Neural cell (in vitro differentiated cells): ENCODE measurements around the gene RAB27B. TPM values are rescaled to one million over a fixed set of nuclear protein-coding genes. Genes with fewer than 3 reads are reported as not detected.

Source experiments
- H2AFZ ChIP-seq: fragments of 200-600, 300-800 bp; sonication (generic), shearing (Covaris generic); 2 replicates; pipeline ENCODE4 v1.6.0; 2014; ENCODE audit warnings: low read depth, mild to moderate bottlenecking, antibody characterized with exemption, low read length, moderate library complexity
- H3F3A ChIP-seq: fragments of 200-600 bp; shearing (Covaris generic); 2 replicates; pipeline ENCODE4 v1.6.1; 2016; ENCODE audit warnings: mild to moderate bottlenecking, moderate library complexity, mixed read lengths, antibody characterized with exemption, low read length; ENCODE audit not compliant: insufficient read depth, poor library complexity, severe bottlenecking
- H3K27ac ChIP-seq: fragments of 200-600, 300-800 bp; sonication (generic), shearing (Covaris generic); 2 replicates; pipeline ENCODE4 v1.5.1; 2014; ENCODE audit warnings: mild to moderate bottlenecking, low read length, moderate library complexity
- H3K27me3 ChIP-seq: fragments of 300-800, 200-600 bp; sonication (generic), shearing (Covaris generic); 2 replicates; pipeline ENCODE4 v1.6.0; 2014; ENCODE audit warnings: mild to moderate bottlenecking, low read depth, low read length, moderate library complexity; ENCODE audit not compliant: insufficient read depth
- H3K36me3 ChIP-seq: fragments of 300-800, 200-600 bp; sonication (generic), shearing (Covaris generic); 2 replicates; pipeline ENCODE4 v1.5.1; 2014; ENCODE audit warnings: mild to moderate bottlenecking, antibody characterized with exemption, low read length, moderate library complexity; ENCODE audit not compliant: insufficient read depth
- H3K4me2 ChIP-seq: fragments of 300-800, 200-600 bp; sonication (generic), shearing (Covaris generic); 2 replicates; pipeline ENCODE4 v1.6.0; 2014; ENCODE audit warnings: mild to moderate bottlenecking, low read length
- H3K4me3 ChIP-seq: fragments of 300-800, 200-600 bp; sonication (generic), shearing (Covaris generic); 2 replicates; pipeline ENCODE4 v1.5.1; 2014; ENCODE audit warnings: mild to moderate bottlenecking, low read length, moderate library complexity
- H3K79me2 ChIP-seq: fragments of 200-600 bp; shearing (Covaris generic); replicated peaks from 2 replicates; pipeline ENCODE4 v1.6.0; 2014; ENCODE audit warnings: mild to moderate bottlenecking, low read length, moderate library complexity; ENCODE audit not compliant: insufficient read depth
- H3K9ac ChIP-seq: fragments of 300-800, 200-600 bp; sonication (generic), shearing (Covaris generic); 2 replicates; pipeline ENCODE4 v1.6.1; 2016; ENCODE audit warnings: mild to moderate bottlenecking, low read length, mixed read lengths
- H3K9me2 ChIP-seq: fragments of 200-600 bp; shearing (Covaris generic); 2 replicates; pipeline ENCODE4 v1.6.1; 2016; ENCODE audit warnings: mild to moderate bottlenecking, low read length, mixed read lengths; ENCODE audit not compliant: insufficient read depth
- H3K9me3 ChIP-seq: fragments of 200-600, 300-800 bp; sonication (generic), shearing (Covaris generic); 2 replicates; pipeline ENCODE4 v1.6.1; 2016; ENCODE audit warnings: mild to moderate bottlenecking, mixed run types, low read length, moderate library complexity, mixed read lengths
- H4K20me1 ChIP-seq: fragments of 200-600 bp; shearing (Covaris generic); 2 replicates; pipeline ENCODE4 v1.6.1; 2016; ENCODE audit warnings: mild to moderate bottlenecking, mixed run types; ENCODE audit not compliant: insufficient read depth
- EP300 ChIP-seq: fragments of 450-650 bp; conservative IDR thresholded peaks from 2 replicates; pipeline ENCODE4 v1.6.1; 2014; ENCODE audit warnings: antibody characterized with exemption, mild to moderate bottlenecking, moderate library complexity; ENCODE audit not compliant: poor library complexity, severe bottlenecking
- EZH2 ChIP-seq: fragments of 200-600, 300-800 bp; shearing (Covaris generic), sonication (generic); IDR thresholded peaks from 2 replicates; pipeline ENCODE4 v1.6.1; 2014; ENCODE audit warnings: antibody characterized with exemption, low read length, borderline replicate concordance, mild to moderate bottlenecking; ENCODE audit not compliant: insufficient read depth, poor library complexity, severe bottlenecking
- MXI1 ChIP-seq: fragments of 450-650 bp; conservative IDR thresholded peaks from 2 replicates; pipeline ENCODE4 v1.6.1; 2014; ENCODE audit warnings: antibody characterized with exemption, mild to moderate bottlenecking; ENCODE audit not compliant: poor library complexity, severe bottlenecking
- POLR2AphosphoS5 ChIP-seq: IDR thresholded peaks from 2 replicates; pipeline ENCODE4 v1.6.1; 2012
- RAD21 ChIP-seq: fragments of 450-650 bp; conservative IDR thresholded peaks from 2 replicates; pipeline ENCODE4 v1.6.1; 2014; ENCODE audit warnings: antibody characterized with exemption, mild to moderate bottlenecking, moderate library complexity
- SMC3 ChIP-seq: fragments of 450-650 bp; conservative IDR thresholded peaks from 2 replicates; pipeline ENCODE4 v1.6.1; 2014; ENCODE audit warnings: antibody characterized with exemption, mild to moderate bottlenecking, moderate library complexity; ENCODE audit not compliant: poor library complexity
- TAF1 ChIP-seq: IDR thresholded peaks from 2 replicates; pipeline ENCODE4 v1.6.1; 2012; ENCODE audit warnings: low read depth
- polyA plus RNA-seq: library from polyadenylated mRNA; depleted of rRNA; stranded (reverse); fragments of >200 nt; gene quantifications from 2 replicates; pipeline ENCODE4 v1.2.3, GENCODE V29; 2014
- TF ChIP-seq, protein P1 (sequence below): IDR thresholded peaks from 2 replicates; pipeline ENCODE4 v1.6.1; 2012; ENCODE audit warnings: borderline replicate concordance
- TF ChIP-seq, protein P2 (sequence below): fragments of 450-650 bp; IDR thresholded peaks from 2 replicates; pipeline ENCODE4 v1.5.1; 2014; ENCODE audit warnings: antibody characterized with exemption, mild to moderate bottlenecking, moderate library complexity; ENCODE audit not compliant: poor library complexity, severe bottlenecking

Gene RAB27B
- polyA plus RNA-seq, 1 donor from 2014 or later, result 37.3 TPM

GRCh38 chr18:54780970-54781369 is 47.3 kb upstream of the RAB27B start:
- Histone ChIP-seq H3K27ac (no peak overlapping the region), H4K20me1 (no peaks in the 10 kb centered on the region), H3K9me3 (no peaks in the 10 kb centered on the region), H2AFZ (no peak overlapping the region), H3K9me2 (no peaks in the 10 kb centered on the region), H3K4me3 (no peak overlapping the region), H3F3A (no peaks in the 10 kb centered on the region), H3K4me2 (no peak overlapping the region), H3K36me3 (no peaks in the 10 kb centered on the region), H3K27me3 (no peaks in the 10 kb centered on the region), H3K79me2 (no peaks in the 10 kb centered on the region), H3K9ac (no peak overlapping the region)
- TF ChIP-seq EP300 (no peak), POLR2AphosphoS5 (no peak), TAF1 (no peak), EZH2 (no peak), RAD21 (no peak)
- TF ChIP-seq, protein P1, sequence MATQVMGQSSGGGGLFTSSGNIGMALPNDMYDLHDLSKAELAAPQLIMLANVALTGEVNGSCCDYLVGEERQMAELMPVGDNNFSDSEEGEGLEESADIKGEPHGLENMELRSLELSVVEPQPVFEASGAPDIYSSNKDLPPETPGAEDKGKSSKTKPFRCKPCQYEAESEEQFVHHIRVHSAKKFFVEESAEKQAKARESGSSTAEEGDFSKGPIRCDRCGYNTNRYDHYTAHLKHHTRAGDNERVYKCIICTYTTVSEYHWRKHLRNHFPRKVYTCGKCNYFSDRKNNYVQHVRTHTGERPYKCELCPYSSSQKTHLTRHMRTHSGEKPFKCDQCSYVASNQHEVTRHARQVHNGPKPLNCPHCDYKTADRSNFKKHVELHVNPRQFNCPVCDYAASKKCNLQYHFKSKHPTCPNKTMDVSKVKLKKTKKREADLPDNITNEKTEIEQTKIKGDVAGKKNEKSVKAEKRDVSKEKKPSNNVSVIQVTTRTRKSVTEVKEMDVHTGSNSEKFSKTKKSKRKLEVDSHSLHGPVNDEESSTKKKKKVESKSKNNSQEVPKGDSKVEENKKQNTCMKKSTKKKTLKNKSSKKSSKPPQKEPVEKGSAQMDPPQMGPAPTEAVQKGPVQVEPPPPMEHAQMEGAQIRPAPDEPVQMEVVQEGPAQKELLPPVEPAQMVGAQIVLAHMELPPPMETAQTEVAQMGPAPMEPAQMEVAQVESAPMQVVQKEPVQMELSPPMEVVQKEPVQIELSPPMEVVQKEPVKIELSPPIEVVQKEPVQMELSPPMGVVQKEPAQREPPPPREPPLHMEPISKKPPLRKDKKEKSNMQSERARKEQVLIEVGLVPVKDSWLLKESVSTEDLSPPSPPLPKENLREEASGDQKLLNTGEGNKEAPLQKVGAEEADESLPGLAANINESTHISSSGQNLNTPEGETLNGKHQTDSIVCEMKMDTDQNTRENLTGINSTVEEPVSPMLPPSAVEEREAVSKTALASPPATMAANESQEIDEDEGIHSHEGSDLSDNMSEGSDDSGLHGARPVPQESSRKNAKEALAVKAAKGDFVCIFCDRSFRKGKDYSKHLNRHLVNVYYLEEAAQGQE, result no peak

GRCh38 chr18:54783139-54783538 is 45.1 kb upstream of the RAB27B start:
- Histone ChIP-seq H2AFZ (no peak overlapping the region), H3F3A (no peaks in the 10 kb centered on the region), H3K9me3 (no peaks in the 10 kb centered on the region), H3K4me3 (no peak overlapping the region), H3K79me2 (no peaks in the 10 kb centered on the region), H3K36me3 (no peaks in the 10 kb centered on the region), H3K9me2 (no peaks in the 10 kb centered on the region), H3K27me3 (no peaks in the 10 kb centered on the region), H3K4me2 (no peak overlapping the region), H3K9ac (no peak overlapping the region), H4K20me1 (no peaks in the 10 kb centered on the region), H3K27ac (no peak overlapping the region)
- TF ChIP-seq SMC3 (no peak), TAF1 (no peak), MXI1 (no peak), EP300 (no peak), POLR2AphosphoS5 (no peak), EZH2 (no peak), RAD21 (no peak)
- TF ChIP-seq, protein P2, sequence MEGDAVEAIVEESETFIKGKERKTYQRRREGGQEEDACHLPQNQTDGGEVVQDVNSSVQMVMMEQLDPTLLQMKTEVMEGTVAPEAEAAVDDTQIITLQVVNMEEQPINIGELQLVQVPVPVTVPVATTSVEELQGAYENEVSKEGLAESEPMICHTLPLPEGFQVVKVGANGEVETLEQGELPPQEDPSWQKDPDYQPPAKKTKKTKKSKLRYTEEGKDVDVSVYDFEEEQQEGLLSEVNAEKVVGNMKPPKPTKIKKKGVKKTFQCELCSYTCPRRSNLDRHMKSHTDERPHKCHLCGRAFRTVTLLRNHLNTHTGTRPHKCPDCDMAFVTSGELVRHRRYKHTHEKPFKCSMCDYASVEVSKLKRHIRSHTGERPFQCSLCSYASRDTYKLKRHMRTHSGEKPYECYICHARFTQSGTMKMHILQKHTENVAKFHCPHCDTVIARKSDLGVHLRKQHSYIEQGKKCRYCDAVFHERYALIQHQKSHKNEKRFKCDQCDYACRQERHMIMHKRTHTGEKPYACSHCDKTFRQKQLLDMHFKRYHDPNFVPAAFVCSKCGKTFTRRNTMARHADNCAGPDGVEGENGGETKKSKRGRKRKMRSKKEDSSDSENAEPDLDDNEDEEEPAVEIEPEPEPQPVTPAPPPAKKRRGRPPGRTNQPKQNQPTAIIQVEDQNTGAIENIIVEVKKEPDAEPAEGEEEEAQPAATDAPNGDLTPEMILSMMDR, result no peak
- TF ChIP-seq, protein P1, result no peak
